ENCODE measurements around the gene CCDC171. TPM values are rescaled to one million over a fixed set of nuclear protein-coding genes. Genes with fewer than 3 reads are reported as not detected.

CCDC171 gene
- polyA plus RNA-seq, 1 experiment, result 0.81 TPM

GRCh38 chr9:16010221-16010620 is 457.4 kb downstream of the CCDC171 start:
- Histone ChIP-seq H3K27me3 (ENCODE audit: control insufficient read depth, insufficient read depth, low read length) (no peaks in the 10 kb centered on the region), H3K27ac (ENCODE audit: low read depth, low read length) (no peak overlapping the region), H3K9me3 (ENCODE audit: control insufficient read depth, insufficient read depth, low read length) (no peaks in the 10 kb centered on the region), H3K4me3 (ENCODE audit: low read depth, low read length) (no peak overlapping the region)
- ChIA-PET CTCF (no interaction called here), POLR2A (no interaction called here)
- DNase-seq (ENCODE audit: low read depth, low spot score), result no peak
- TF ChIP-seq CTCF (IDR thresholded peaks at IDR 0.05; ENCODE audit: low read depth, low read length), result no peak

- POLR2A ChIA-PET, result no interaction called here
- H3K27ac ChIP-seq (ENCODE audit: low read depth, low read length), result no peak overlapping the region
- no peak for DNase-seq (ENCODE audit: low read depth, low spot score)
Measured at GRCh38 chr9:16012621-16013020, 459.8 kb downstream of the CCDC171 start.

GRCh38 chr9:16013366-16013765 is 460.5 kb downstream of the CCDC171 start:
- Histone ChIP-seq H3K9me3 (ENCODE audit: control insufficient read depth, insufficient read depth, low read length) (peaks cover 3% of the 10 kb centered on the region; the same call in 1 of the 2 replicates), H3K4me3 (ENCODE audit: low read depth, low read length) (no peak overlapping the region), H3K27me3 (ENCODE audit: control insufficient read depth, insufficient read depth, low read length) (no peaks in the 10 kb centered on the region), H3K27ac (ENCODE audit: low read depth, low read length) (no peak overlapping the region)
- no peak for DNase-seq (ENCODE audit: low read depth, low spot score)
- ChIA-PET CTCF (interaction anchor here (0.5 to 1.4 kb wide), 3 partner anchors 26 to 140 kb away, joined by 3 to 4 read pairs (median 4); no protein-coding TSS in a partner anchor), POLR2A (no interaction called here)
- TF ChIP-seq CTCF (IDR thresholded peaks at IDR 0.05; ENCODE audit: low read depth, low read length), result no peak

More at GRCh38 chr9:16012621-16013020, 459.8 kb downstream of the CCDC171 start:
- Histone ChIP-seq H3K4me3 (ENCODE audit: low read depth, low read length) (no peak overlapping the region), H3K27me3 (ENCODE audit: control insufficient read depth, insufficient read depth, low read length) (no peaks in the 10 kb centered on the region), H3K9me3 (ENCODE audit: control insufficient read depth, insufficient read depth, low read length) (peaks cover under 1% of the 10 kb centered on the region; the same call in 1 of the 2 replicates)
- CTCF ChIA-PET, result interaction anchor here (1.4 kb wide), 1 partner anchor 27 kb away, joined by 4 read pairs; no protein-coding TSS in a partner anchor
- TF ChIP-seq CTCF (IDR thresholded peaks at IDR 0.05; ENCODE audit: low read depth, low read length), result no peak

- H3K4me3 ChIP-seq (ENCODE audit: low read depth, low read length), result no peak overlapping the region
- ChIA-PET POLR2A (no interaction called here), CTCF (interaction anchor here (0.8 kb wide), 1 partner anchor 141 kb away, joined by 4 read pairs; no protein-coding TSS in a partner anchor)
- H3K27ac ChIP-seq (ENCODE audit: low read depth, low read length), result no peak overlapping the region
- no peak for DNase-seq (ENCODE audit: low read depth, low spot score)
- no peak for TF ChIP-seq CTCF (IDR thresholded peaks at IDR 0.05; ENCODE audit: low read depth, low read length)
- peaks cover 7% of the 10 kb centered on the region; the same call in 1 of the 2 replicates for H3K9me3 ChIP-seq (ENCODE audit: control insufficient read depth, insufficient read depth, low read length)
- H3K27me3 ChIP-seq (ENCODE audit: control insufficient read depth, insufficient read depth, low read length), result no peaks in the 10 kb centered on the region
Measured at GRCh38 chr9:16013826-16014225, 461.0 kb downstream of the CCDC171 start.

GRCh38 chr9:16022228-16022627 is 469.4 kb downstream of the CCDC171 start:
- CTCF ChIA-PET, result no interaction called here
- H3K27me3 ChIP-seq (ENCODE audit: control insufficient read depth, insufficient read depth, low read length), result no peaks in the 10 kb centered on the region
- DNase-seq (ENCODE audit: low read depth, low spot score), result no peak

More at GRCh38 chr9:16022228-16022627, 469.4 kb downstream of the CCDC171 start:
- Histone ChIP-seq H3K4me3 (ENCODE audit: low read depth, low read length) (no peak overlapping the region), H3K27ac (ENCODE audit: low read depth, low read length) (no peak overlapping the region), H3K9me3 (ENCODE audit: control insufficient read depth, insufficient read depth, low read length) (peaks cover 7% of the 10 kb centered on the region; the same call in 1 of the 2 replicates)
- POLR2A ChIA-PET, result no interaction called here
- TF ChIP-seq CTCF (IDR thresholded peaks at IDR 0.05; ENCODE audit: low read depth, low read length), result no peak
